Testis (tissue), 3 donors: Measurements from ENCODE around the gene INTS11. TPM values are rescaled to one million over a fixed set of nuclear protein-coding genes. Genes with fewer than 3 reads are reported as not detected.

Experiments
- DNase-seq: peaks from one replicate; pipeline ENCODE4 v3.0.0-alpha.2; 2019
- H3K27ac ChIP-seq, 2 donors: fragments of 200-600 bp; sonication (generic); one replicate each; pipeline ENCODE4 v1.5.1; 2019
- H3K27me3 ChIP-seq: fragments of 200-600 bp; sonication (generic); one replicate; pipeline ENCODE4 v1.5.1; 2019
- H3K36me3 ChIP-seq: fragments of 200-600 bp; sonication (generic); one replicate; pipeline ENCODE4 v1.5.1; 2017; ENCODE audit warnings: low read depth; ENCODE audit errors: missing control alignments
- H3K4me1 ChIP-seq: fragments of 200-600 bp; sonication (generic); one replicate; pipeline ENCODE4 v1.5.1; 2019
- H3K4me3 ChIP-seq, 2 donors: fragments of 200-600 bp; sonication (generic); one replicate each; pipeline ENCODE4 v1.5.1; 2017 to 2019
- H3K9me3 ChIP-seq: fragments of 200-600 bp; sonication (generic); one replicate; pipeline ENCODE4 v1.5.1; 2017
- POLR2A ChIP-seq: fragments of 450-650 bp; IDR thresholded peaks from one replicate; pipeline ENCODE4 v1.6.1; 2017; ENCODE audit warnings: antibody characterized with exemption, mild to moderate bottlenecking, moderate library complexity
- WGBS, 2 donors: methylation state at CpG; one replicate each; pipeline ENCODE4 v1.1.5; 2018; 5-methylcytosine and 5-hydroxymethylcytosine counted together
- intact Hi-C: fragments of 100-400 bp; cut with DNase I; formaldehyde crosslinking; loops from one replicate; pipeline ENCODE4 v1.15.1; 2023; ENCODE audit warnings: low total_unique reads
- polyA plus RNA-seq: library from polyadenylated mRNA; stranded (reverse); fragments of 350-450 nt; fragmentation: Illumina TruSeq; extraction: RNeasy Lipid Tissue Mini Kit (QIAGEN cat#74804); gene quantifications from one replicate; pipeline ENCODE4 v1.2.3, GENCODE V29; 2014; ENCODE audit warnings: low read depth, low replicate concordance; ENCODE audit not compliant: insufficient read depth
- total RNA-seq, 2 donors: library from RNA; depleted of rRNA; stranded (reverse); fragments of >200 nt; gene quantifications; one replicate each; pipeline ENCODE4 v1.2.3, GENCODE V29; 2016
- TF ChIP-seq, protein P1 (sequence below), 3 experiments: fragments of 450-650 bp in 2 of 3; fragments of 200-600 bp in 1 of 3; sonication (generic) in 1 of 3; IDR thresholded peaks; one replicate each; pipeline ENCODE4 v1.5.1; 2016 to 2019; ENCODE audit warnings: antibody characterized with exemption in 3 of 3, mild to moderate bottlenecking in 2 of 3, moderate library complexity in 1 of 3

Gene INTS11
- total and polyA plus RNA-seq, 3 donors from 2014 or later = 213 to 232 (median 220) TPM

DNA sequence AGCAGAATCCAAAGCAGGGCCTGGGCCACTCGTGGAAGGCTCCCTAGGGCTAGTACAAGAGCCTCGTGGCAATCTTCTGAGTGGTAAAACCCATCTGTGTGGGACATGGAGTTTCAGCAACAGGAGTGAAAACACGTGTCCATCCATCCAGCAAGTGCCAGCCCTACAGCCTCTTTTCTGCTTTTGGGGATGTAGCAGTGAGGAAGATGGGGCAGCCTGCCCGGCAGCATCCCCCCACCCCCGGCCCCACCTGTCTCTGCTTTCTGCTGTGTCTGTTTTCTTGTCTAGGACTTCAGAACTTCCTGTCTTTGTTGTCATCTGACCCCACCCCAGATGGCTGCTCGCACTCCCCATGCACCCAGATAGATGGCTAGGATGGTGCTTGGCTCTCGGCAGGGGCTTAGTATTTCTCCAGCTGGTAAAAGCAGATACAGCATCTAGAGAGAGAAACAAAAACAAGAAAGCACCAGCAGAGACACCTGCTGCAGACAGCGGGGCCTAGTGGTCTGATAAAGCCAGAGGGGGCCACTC is 1.7 kb upstream of the INTS11 start:
- Histone ChIP-seq H3K27me3 (no peaks in the 10 kb centered on the region), H3K4me1 (peaks cover 22% of the 10 kb centered on the region), H3K27ac (no peak overlapping the region), H3K9me3 (no peaks in the 10 kb centered on the region), H3K4me3 (no peak overlapping the region), H3K36me3 (no peaks in the 10 kb centered on the region)
- DNase-seq = no peak
- intact Hi-C loops = no loop called here
- TF ChIP-seq, protein P1, sequence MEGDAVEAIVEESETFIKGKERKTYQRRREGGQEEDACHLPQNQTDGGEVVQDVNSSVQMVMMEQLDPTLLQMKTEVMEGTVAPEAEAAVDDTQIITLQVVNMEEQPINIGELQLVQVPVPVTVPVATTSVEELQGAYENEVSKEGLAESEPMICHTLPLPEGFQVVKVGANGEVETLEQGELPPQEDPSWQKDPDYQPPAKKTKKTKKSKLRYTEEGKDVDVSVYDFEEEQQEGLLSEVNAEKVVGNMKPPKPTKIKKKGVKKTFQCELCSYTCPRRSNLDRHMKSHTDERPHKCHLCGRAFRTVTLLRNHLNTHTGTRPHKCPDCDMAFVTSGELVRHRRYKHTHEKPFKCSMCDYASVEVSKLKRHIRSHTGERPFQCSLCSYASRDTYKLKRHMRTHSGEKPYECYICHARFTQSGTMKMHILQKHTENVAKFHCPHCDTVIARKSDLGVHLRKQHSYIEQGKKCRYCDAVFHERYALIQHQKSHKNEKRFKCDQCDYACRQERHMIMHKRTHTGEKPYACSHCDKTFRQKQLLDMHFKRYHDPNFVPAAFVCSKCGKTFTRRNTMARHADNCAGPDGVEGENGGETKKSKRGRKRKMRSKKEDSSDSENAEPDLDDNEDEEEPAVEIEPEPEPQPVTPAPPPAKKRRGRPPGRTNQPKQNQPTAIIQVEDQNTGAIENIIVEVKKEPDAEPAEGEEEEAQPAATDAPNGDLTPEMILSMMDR (IDR thresholded peaks at IDR 0.05) = no peak
- no peak for TF ChIP-seq POLR2A
- 79 to 81% methylated on average over 8 of the region's 8 CpGs for WGBS, 2 donors

DNA sequence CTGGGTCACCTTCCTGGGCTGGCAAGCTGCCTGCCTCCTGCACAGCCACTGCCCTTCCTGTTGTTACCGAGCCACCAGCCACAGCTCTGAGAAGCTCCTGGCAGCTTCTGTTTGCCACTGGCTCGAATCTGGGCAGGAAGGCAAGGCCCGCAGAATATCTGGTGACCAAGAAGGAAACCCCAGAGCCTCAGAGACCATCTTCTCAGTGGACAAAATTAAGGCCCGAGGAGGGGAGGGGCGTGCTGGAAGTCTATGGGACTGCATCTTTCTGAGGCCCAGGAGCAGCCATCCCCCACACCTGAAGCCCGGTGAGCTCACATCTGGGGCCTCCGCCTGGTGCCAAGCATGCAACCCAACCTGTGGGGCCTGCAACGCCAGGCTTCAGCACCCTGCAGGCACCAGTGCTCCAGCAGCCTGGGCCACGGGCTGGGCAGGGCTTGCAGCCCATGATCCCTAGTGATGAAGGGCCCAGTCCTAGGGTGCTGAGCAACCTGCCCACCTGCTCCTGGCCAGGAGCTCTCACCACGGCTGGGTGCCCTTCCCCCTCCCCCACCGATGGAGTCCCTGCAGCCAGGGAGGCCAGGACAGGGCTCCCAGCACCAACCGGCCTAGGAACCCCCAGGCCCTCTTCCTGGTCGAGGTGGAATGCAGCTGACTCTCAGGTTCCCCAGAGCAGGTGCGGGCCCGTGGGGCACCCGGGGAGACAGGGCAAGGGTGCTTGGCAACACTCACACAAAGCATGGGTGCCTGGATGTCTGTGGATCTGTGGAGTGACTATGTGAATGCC is 1.0 kb upstream of the INTS11 start:
- H3K4me1 ChIP-seq = peaks cover 22% of the 10 kb centered on the region
- 56 to 58% methylated on average over 9 to 16 of the region's 16 CpGs for WGBS, 2 donors
- H3K4me3 ChIP-seq = peak overlapping the region; percentile 86 to 96
- H3K36me3 ChIP-seq = no peaks in the 10 kb centered on the region
- DNase-seq = no peak
- H3K27ac ChIP-seq = peak overlapping the region; percentile 12 to 76
- no peaks in the 10 kb centered on the region for H3K9me3 ChIP-seq
- TF ChIP-seq POLR2A = no peak
- TF ChIP-seq, protein P1 (IDR thresholded peaks at IDR 0.05) = no peak
- H3K27me3 ChIP-seq = no peaks in the 10 kb centered on the region
- intact Hi-C loops = no loop called here

DNA sequence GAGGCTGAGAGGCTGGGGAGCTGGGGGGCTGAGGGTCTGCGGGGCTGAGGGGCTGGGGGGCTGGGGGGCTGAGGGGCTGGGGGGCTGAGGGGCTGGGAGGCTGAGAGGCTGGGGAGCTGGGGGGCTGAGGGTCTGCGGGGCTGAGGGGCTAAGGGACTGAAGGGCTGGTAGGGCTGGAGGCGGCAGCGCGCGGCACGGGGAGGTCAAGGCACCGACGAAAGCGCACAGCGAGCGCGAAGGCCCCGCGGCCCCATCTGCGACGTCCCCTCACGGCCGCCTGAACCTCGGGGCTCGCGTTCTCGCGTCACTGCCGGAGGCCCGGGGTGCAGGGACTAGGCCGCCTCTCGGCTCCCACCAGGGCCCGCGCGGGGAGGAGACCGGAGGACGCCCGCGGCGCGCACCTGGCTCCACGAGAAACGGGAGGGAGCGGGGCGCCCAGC is 356 bp downstream of the INTS11 start:
- 1 to 2% methylated on average over 13 to 40 of the region's 41 CpGs for WGBS, 2 donors
- no peak for DNase-seq
- H3K27ac ChIP-seq = peak overlapping the region; percentile 70 to 76
- peak overlapping the region; percentile 86 to 96 for H3K4me3 ChIP-seq
- TF ChIP-seq POLR2A = no peak
- TF ChIP-seq, protein P1 (IDR thresholded peaks at IDR 0.05) = no peak
- no peaks in the 10 kb centered on the region for H3K36me3 ChIP-seq
- H3K4me1 ChIP-seq = peaks cover 22% of the 10 kb centered on the region
- intact Hi-C loops = no loop called here
- H3K27me3 ChIP-seq = no peaks in the 10 kb centered on the region
- no peaks in the 10 kb centered on the region for H3K9me3 ChIP-seq

DNA sequence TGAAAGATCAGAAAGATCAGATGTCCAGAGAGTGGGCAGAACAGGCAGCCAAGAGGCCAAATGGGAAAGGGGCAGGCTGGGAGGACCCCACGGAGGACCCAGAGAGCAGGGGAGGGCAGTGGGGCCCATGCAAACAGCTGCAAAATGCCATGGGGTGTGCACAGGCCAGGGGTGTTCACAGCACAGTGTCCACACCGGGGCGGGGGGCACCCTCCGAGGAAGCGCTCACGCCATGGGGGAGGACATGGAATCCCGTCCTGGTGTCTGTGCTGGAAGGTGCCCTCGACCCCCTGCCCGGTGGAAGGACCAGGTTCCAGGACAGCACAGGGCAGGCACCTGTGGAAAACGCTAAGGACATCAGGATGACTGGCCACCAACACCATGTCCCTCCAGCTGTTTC is 1.5 kb downstream of the INTS11 start:
- Histone ChIP-seq H3K27ac (no peak overlapping the region), H3K4me3 (no peak overlapping the region), H3K27me3 (no peaks in the 10 kb centered on the region), H3K9me3 (no peaks in the 10 kb centered on the region), H3K36me3 (no peaks in the 10 kb centered on the region), H3K4me1 (peaks cover 30% of the 10 kb centered on the region)
- intact Hi-C loops = no loop called here
- 59 to 69% methylated on average over 2 to 10 of the region's 10 CpGs for WGBS, 2 donors
- TF ChIP-seq, protein P1 (IDR thresholded peaks at IDR 0.05) = no peak
- no peak for TF ChIP-seq POLR2A
- DNase-seq = no peak
